ENCODE measurements around the gene ZNF354B.

DNA sequence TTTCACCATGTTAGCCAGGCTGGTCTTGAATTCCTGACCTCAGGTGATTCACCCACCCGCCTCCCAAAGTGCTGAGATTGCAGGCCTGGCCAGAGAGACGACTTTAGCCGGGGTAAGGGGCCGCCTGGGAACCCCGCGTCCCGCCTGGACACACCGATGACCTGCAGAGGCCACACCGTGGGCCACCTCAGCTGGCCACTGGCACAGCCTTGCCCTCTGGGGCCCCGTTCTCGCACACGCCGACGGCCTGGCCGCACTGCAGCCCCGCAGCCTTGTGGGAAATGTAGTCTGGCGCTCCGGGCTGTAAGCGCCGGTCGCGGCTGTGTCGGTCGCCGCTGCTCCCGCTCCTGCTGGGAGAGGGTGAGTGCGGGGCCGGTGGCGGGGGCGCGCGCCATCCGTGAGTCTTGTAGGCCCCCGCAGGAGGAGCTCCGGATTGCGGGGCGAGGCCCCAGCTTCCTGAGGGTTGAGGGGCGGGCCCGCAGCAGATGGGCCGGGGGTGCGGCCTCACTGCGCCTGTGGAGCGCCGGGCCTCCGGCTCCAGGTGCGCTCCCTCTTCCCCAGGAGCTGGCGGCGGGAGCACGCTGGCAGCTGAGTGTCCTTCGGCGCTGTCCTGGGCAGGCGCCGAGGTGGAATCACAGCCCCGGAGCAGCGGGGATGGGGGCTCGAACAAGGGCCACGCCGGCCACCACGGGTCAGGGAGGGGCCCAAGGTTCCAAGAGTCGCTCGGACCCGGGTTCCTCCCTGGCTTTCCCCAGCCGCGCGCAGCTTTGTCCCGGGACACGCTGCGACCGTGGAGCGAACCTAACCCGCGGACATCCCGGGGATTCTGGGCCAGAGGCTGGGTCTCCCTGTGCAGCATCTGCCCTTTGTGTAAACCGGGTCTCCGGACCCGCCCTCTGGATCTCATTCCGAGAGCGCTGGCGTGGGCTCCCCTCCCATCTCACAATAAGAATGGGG is 36.1 kb downstream of the ZNF354B start, which contains the start of gene ZFP2:
- TF ChIP-seq, protein P1, sequence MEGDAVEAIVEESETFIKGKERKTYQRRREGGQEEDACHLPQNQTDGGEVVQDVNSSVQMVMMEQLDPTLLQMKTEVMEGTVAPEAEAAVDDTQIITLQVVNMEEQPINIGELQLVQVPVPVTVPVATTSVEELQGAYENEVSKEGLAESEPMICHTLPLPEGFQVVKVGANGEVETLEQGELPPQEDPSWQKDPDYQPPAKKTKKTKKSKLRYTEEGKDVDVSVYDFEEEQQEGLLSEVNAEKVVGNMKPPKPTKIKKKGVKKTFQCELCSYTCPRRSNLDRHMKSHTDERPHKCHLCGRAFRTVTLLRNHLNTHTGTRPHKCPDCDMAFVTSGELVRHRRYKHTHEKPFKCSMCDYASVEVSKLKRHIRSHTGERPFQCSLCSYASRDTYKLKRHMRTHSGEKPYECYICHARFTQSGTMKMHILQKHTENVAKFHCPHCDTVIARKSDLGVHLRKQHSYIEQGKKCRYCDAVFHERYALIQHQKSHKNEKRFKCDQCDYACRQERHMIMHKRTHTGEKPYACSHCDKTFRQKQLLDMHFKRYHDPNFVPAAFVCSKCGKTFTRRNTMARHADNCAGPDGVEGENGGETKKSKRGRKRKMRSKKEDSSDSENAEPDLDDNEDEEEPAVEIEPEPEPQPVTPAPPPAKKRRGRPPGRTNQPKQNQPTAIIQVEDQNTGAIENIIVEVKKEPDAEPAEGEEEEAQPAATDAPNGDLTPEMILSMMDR (IDR thresholded peaks at IDR 0.05) = no peak
- TF ChIP-seq POLR2A (IDR thresholded peaks at IDR 0.05) = no peak
- no peak for TF ChIP-seq EP300 (IDR thresholded peaks at IDR 0.05)
